Amygdala (tissue), 56 donors: ENCODE data around the gene CYP4F12.
"Not testable (repeated sequence)": the region's sequence is repeated elsewhere in the genome, so short reads cannot be mapped to it uniquely, and the experiment has no call there.

Source experiments
- DNase-seq, 56 donors: peaks; one replicate each; lab custom pipeline; 2025; lab: John Stamatoyannopoulos, UW

The CYP4F12 gene

DNA sequence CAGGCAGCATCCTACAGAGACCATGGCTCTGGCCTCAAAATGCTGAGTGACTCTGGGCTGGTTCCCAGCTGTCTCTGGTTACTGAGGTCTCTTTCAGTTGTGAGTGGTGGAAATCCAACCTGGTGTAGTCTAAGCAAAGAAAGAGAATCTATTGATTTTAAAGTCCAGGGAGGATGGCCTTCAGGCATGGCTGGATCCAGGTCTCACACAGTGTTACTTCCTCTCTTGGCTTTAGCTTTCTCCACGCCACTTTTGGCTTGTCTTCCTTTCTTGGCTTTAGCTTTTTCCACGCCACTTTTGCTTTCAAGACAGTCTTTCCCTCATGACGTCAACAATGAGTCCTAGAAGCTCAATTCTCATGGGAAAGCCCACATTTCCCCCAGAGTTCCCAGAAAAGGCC lies 28.1 kb upstream of the CYP4F12 start:
- DNase-seq, result no peak

GRCh38 chr19:15649526-15649925 lies 23.4 kb upstream of the CYP4F12 start:
- no peak for DNase-seq

DNA sequence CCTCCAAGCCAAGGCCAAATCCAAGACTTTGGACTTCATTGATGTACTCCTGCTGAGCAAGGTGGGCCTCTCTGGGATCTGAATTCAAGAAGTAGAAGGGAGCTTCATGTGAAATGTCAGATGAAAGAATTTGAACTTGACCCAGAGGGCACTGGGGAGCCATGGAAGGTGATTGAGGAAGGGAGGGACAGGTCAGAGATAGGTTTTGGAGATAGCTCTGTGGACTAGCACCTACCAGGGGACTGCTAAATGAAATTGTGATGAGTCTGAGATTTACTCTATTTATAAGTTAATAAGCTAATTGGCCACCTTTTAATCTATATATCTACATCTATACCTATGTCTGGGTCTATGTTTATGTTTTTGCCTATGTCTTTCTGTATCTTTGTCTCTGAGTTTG lies 22.8 kb upstream of the CYP4F12 start:
- DNase-seq, result not testable (repeated sequence)

GRCh38 chr19:15651791-15652190 lies 21.1 kb upstream of the CYP4F12 start:
- DNase-seq, result no peak

GRCh38 chr19:15652559-15653278 lies 20.2 kb upstream of the CYP4F12 start:
- no peak for DNase-seq

DNA sequence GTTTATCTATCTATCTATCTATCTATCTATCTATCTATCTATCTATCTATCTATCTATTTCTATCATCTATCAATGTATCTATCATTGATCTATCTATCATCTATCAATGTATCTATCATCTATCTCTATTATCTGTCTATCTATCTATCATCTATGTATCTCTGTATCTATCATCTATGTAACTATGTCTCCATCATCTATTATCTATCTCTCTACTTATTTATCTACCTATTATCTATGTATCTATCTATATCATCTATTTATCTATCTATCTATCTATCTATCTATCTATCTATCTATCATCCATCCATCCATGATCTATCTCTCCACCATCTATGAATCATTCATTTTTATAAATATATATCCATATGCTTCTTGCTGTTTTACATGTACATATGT lies 16.4 kb upstream of the CYP4F12 start:
- no peak for DNase-seq

GRCh38 chr19:15663247-15663646 lies 9.6 kb upstream of the CYP4F12 start:
- DNase-seq, result no peak

GRCh38 chr19:15666186-15666585 lies 6.7 kb upstream of the CYP4F12 start:
- no peak for DNase-seq

GRCh38 chr19:15666883-15667282 lies 6.0 kb upstream of the CYP4F12 start:
- DNase-seq, result no peak

GRCh38 chr19:15669440-15669839 lies 3.4 kb upstream of the CYP4F12 start:
- no peak for DNase-seq

DNA sequence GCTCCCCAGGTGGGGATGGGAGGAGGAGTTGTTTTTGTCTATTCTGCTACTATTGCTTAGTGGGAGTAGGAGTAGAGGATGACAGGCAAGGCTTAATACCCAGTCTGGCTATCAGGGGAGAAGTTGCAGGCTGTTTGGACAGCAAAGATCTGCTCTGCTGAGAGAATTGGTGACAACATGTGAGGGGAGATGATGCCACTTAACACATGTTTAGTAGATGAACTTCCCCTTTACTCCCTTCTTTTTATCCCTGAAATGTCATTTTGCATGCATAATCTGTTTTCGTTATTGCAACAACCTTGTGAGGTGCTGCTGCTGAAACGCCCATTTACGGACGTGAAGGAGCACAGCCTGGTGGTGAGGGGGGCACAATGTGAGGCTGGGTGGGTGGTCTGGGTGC lies 3.0 kb upstream of the CYP4F12 start:
- DNase-seq, result no peak

- DNase-seq, result no peak
Observed at GRCh38 chr19:15671237-15671821, 1.6 kb upstream of the CYP4F12 start.

DNA sequence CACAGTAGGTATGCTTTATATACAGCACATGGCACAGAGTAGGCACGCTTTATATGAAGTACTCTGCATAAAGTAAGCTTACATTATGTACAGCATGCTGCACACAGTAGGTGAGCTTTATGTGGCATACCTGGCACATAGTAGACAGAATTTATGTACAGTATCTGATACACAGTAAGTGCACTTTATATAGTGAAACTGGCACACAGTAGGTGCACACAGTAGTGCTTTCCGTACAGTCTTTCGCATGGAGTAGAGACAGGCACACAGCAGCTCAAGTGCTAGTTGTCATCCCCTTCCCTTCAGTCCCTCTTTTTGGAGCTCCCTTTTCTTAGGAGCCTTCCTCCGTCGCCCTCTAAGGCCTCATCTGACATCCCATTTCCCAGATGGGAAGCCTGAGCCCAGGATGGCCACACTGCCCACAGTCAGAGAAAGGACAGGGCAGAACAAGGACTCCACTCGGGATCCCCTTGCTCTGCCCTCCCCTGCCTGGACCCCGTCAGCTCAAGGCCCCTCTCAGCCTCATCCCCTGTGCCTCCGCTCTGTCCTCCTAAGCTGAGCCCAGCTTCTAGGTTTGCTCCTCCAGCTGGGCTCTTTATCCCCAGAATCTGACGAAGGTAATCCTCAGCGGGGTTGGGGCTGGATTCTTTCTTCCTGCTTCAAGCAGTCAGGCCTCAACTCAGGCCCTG lies 852 bp upstream of the CYP4F12 start:
- DNase-seq, result no peak

DNA sequence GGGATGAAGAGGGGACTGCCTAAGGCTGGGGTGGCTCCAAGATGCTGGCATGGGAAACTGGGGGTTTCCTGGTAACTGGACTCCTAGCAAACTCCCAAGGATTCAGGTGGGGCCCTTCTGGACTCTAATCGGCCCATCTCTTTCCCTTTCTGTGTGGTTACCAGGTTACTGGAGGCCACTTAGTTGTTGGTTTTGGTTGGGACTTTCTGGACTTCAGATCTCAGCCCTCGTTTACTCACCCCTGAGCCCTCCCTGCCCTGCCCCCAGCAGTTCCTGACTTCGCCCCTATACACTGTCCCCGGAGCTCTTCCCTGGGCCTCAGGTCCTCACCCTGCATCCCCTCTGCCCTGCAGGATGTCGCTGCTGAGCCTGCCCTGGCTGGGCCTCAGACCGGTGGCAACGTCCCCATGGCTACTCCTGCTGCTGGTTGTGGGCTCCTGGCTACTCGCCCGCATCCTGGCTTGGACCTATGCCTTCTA lies 328 bp downstream of the CYP4F12 start:
- DNase-seq, result no peak

DNA sequence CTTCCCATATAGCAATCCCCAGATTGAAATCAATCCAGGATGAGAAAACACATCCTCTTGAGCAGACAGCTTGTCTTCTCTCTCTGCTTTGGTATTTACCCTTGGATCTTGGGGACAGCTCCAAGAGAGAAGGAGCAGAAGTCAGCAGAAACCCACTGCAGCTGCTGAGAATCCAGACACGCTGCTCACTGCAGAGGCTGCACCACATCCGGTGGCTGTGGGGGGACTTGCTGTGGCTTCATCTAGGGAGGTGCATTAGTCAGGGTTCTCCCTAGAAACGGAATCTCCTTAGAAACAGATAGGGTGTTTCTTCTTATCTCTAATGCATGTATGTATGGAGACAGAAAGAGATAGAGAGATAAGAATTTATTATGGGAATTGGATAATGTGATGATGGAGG lies 2.7 kb downstream of the CYP4F12 start:
- DNase-seq, result no peak

DNA sequence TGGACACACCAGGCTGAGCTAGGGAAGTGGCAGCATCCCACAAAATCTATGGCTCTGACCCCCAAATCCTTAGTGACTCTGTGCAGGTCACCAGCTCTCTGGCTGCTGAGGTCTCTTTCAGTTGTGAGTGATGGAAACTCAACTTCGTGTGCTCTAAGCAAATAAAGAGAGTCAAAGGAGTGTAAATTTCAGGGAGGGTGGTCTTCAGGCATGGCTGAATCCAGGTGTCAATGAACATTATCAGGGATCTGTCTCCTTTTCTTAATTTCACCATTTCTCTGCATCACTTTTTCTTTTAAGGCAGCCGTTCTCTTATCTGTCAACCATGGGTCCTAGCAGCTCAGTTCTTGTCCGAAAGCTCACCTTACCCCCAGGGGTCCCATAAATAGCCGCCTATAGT lies 6.2 kb downstream of the CYP4F12 start:
- no peak for DNase-seq

GRCh38 chr19:15679865-15680264 lies 7.0 kb downstream of the CYP4F12 start:
- DNase-seq, result not testable (repeated sequence)

- no peak for DNase-seq
Observed at GRCh38 chr19:15680478-15681322, 7.8 kb downstream of the CYP4F12 start.

DNA sequence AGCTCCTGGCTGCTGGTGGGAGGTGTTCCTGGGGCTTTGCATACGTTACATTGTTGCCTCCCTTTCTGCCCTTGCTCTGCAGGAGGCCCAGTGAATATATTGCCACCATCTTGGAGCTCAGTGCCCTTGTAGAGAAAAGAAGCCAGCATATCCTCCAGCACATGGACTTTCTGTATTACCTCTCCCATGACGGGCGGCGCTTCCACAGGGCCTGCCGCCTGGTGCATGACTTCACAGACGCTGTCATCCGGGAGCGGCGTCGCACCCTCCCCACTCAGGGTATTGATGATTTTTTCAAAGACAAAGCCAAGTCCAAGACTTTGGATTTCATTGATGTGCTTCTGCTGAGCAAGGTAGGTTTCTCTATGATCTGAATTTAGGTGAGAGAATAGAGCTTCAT lies 10.5 kb downstream of the CYP4F12 start:
- DNase-seq, result no peak

DNA sequence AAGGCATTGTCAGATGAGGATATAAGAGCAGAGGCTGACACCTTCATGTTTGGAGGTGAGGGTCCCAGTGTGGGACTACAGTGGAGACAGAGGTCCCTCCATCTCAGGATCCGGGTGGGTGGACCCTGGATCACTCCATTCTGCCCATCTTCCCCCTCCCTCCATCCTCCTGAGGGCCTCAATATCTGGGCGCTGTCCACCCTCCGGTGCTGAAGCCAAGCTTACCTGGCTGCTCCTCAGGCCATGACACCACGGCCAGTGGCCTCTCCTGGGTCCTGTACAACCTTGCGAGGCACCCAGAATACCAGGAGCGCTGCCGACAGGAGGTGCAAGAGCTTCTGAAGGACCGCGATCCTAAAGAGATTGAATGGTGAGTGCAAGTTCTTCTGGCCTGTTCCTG lies 11.9 kb downstream of the CYP4F12 start:
- DNase-seq, result no peak

GRCh38 chr19:15696654-15697194 lies 23.8 kb downstream of the CYP4F12 start:
- no peak for DNase-seq
